WTC11 (cell line): ENCODE results near the gene FFAR1. TPM values are rescaled to one million over a fixed set of nuclear protein-coding genes. Genes with fewer than 3 reads are reported as not detected.

Experiments used
- ATAC-seq: fragments of 200-7000 bp; cut with Tn5 transposase; 2 replicates; pipeline ENCODE4 v1.10.0; 2021; ENCODE audit warnings: mild to moderate bottlenecking, moderate library complexity
- CTCF ChIA-PET: fragments of 300-600 bp; sonication (Branson Sonifier 250); formaldehyde crosslinking; loops from one replicate; lab custom pipeline; 2021; ENCODE audit warnings: antibody characterized with exemption; lab: Charles Lee
- POLR2A ChIA-PET: fragments of 350-600 bp; sonication (Branson Sonifier 250); formaldehyde crosslinking; loops from one replicate; lab custom pipeline; 2021; ENCODE audit warnings: antibody characterized with exemption; lab: Charles Lee
- DNase-seq: peaks from one replicate; pipeline ENCODE4 v3.0.0; 2021; ENCODE audit warnings: low spot score
- H3K27ac Mint-ChIP-seq: 2 replicates; pipeline ENCODE4 v1.8.0; 2021; ENCODE audit warnings: mixed read lengths
- H3K27me3 Mint-ChIP-seq: 2 replicates; pipeline ENCODE4 v1.8.0; 2021; ENCODE audit warnings: low read depth, mild to moderate bottlenecking, moderate library complexity, mixed read lengths
- H3K36me3 Mint-ChIP-seq: 2 replicates; pipeline ENCODE4 v1.8.0; 2021; ENCODE audit warnings: mixed read lengths
- H3K4me1 Mint-ChIP-seq: 2 replicates; pipeline ENCODE4 v1.8.0; 2022; ENCODE audit warnings: mixed read lengths
- H3K4me3 Mint-ChIP-seq: 2 replicates; pipeline ENCODE4 v1.8.0; 2021; ENCODE audit warnings: mild to moderate bottlenecking, moderate library complexity, mixed read lengths
- H3K9me3 Mint-ChIP-seq: 2 replicates; pipeline ENCODE4 v1.8.0; 2021; ENCODE audit warnings: mixed read lengths
- ATF1 ChIP-seq: sonication (generic); formaldehyde crosslinking; IDR thresholded peaks from 2 replicates; pipeline ENCODE4 v1.8.1; 2023; ENCODE audit warnings: mild to moderate bottlenecking, moderate library complexity, missing genetic modification reagents
- ATF2 ChIP-seq: sonication (generic); formaldehyde crosslinking; IDR thresholded peaks from 2 replicates; pipeline ENCODE4 v1.8.1; 2022; ENCODE audit warnings: low read depth, missing genetic modification reagents, borderline replicate concordance
- CREB1 ChIP-seq: sonication (generic); formaldehyde crosslinking; IDR thresholded peaks from 2 replicates; pipeline ENCODE4 v1.8.0; 2023; ENCODE audit warnings: mild to moderate bottlenecking, missing genetic modification reagents
- E2F1 ChIP-seq: sonication (generic); formaldehyde crosslinking; IDR thresholded peaks from 2 replicates; pipeline ENCODE4 v1.8.0; 2022; ENCODE audit warnings: mild to moderate bottlenecking, missing genetic modification reagents
- ELF4 ChIP-seq: sonication (generic); formaldehyde crosslinking; IDR thresholded peaks from 2 replicates; pipeline ENCODE4 v1.8.1; 2022; ENCODE audit warnings: low read depth, mild to moderate bottlenecking, moderate library complexity, missing genetic modification reagents
- IRF1 ChIP-seq: sonication (generic); formaldehyde crosslinking; IDR thresholded peaks from 2 replicates; pipeline ENCODE4 v1.8.0; 2023; ENCODE audit warnings: missing genetic modification reagents
- IRF2 ChIP-seq: sonication (generic); formaldehyde crosslinking; IDR thresholded peaks from 2 replicates; pipeline ENCODE4 v1.8.0; 2022; ENCODE audit warnings: low read depth, missing genetic modification reagents, borderline replicate concordance
- MXD4 ChIP-seq: fragments of 250-450 bp; sonication (Bioruptor Pico); IDR thresholded peaks from 2 replicates; pipeline ENCODE4 v1.8.0; 2021; ENCODE audit warnings: mild to moderate bottlenecking, moderate library complexity, borderline replicate concordance
- MYBL2 ChIP-seq: sonication (generic); formaldehyde crosslinking; IDR thresholded peaks from 2 replicates; pipeline ENCODE4 v1.8.1; 2023; ENCODE audit warnings: mild to moderate bottlenecking, moderate library complexity, missing genetic modification reagents
- NFATC4 ChIP-seq: fragments of 250-450 bp; sonication (Bioruptor Pico); IDR thresholded peaks from 2 replicates; pipeline ENCODE4 v1.9.0; 2021; ENCODE audit warnings: mild to moderate bottlenecking
- NFYB ChIP-seq: sonication (generic); formaldehyde crosslinking; conservative IDR thresholded peaks from 2 replicates; pipeline ENCODE4 v1.8.0; 2022; ENCODE audit warnings: low read depth, missing genetic modification reagents
- RORB ChIP-seq: fragments of 250-450 bp; sonication (Bioruptor Pico); IDR thresholded peaks from 2 replicates; pipeline ENCODE4 v1.9.0; 2021; ENCODE audit warnings: mild to moderate bottlenecking
- SMAD4 ChIP-seq: sonication (generic); formaldehyde crosslinking; IDR thresholded peaks from 2 replicates; pipeline ENCODE4 v1.8.0; 2022; ENCODE audit warnings: mild to moderate bottlenecking, missing genetic modification reagents
- SP1 ChIP-seq: sonication (generic); formaldehyde crosslinking; conservative IDR thresholded peaks from 2 replicates; pipeline ENCODE4 v1.8.1; 2022; ENCODE audit warnings: missing genetic modification reagents
- TEAD4 ChIP-seq: sonication (generic); formaldehyde crosslinking; IDR thresholded peaks from 2 replicates; pipeline ENCODE4 v1.8.0; 2022; ENCODE audit warnings: mild to moderate bottlenecking, missing genetic modification reagents
- ZNF219 ChIP-seq: sonication (generic); formaldehyde crosslinking; IDR thresholded peaks from 2 replicates; pipeline ENCODE4 v1.8.0; 2023; ENCODE audit warnings: missing genetic modification reagents, mild to moderate bottlenecking, borderline replicate concordance
- ZNF263 ChIP-seq: sonication (generic); formaldehyde crosslinking; IDR thresholded peaks from 2 replicates; pipeline ENCODE4 v1.8.1; 2022; ENCODE audit warnings: low read depth, mild to moderate bottlenecking, moderate library complexity, missing genetic modification reagents
- ZNF281 ChIP-seq: sonication (generic); formaldehyde crosslinking; IDR thresholded peaks from 2 replicates; pipeline ENCODE4 v1.8.0; 2023; ENCODE audit warnings: mild to moderate bottlenecking, missing genetic modification reagents
- ZNF317 ChIP-seq: sonication (generic); formaldehyde crosslinking; IDR thresholded peaks from 2 replicates; pipeline ENCODE4 v1.8.1; 2023; ENCODE audit warnings: low read depth, mild to moderate bottlenecking, moderate library complexity, missing genetic modification reagents, borderline replicate concordance
- ZNF416 ChIP-seq: fragments of 250-450 bp; sonication (Bioruptor Pico); IDR thresholded peaks from 2 replicates; pipeline ENCODE4 v1.9.0; 2021; ENCODE audit warnings: mild to moderate bottlenecking, inconsistent platforms
- ZNF423 ChIP-seq: fragments of 250-450 bp; sonication (Bioruptor Pico); IDR thresholded peaks from 2 replicates; pipeline ENCODE4 v2.1.2; 2022; ENCODE audit warnings: mild to moderate bottlenecking, moderate library complexity
- total RNA-seq: library from RNA; stranded (reverse); gene quantifications from 3 replicates; pipeline ENCODE4 v1.2.3, GENCODE V29; 2021
- TF ChIP-seq, protein P1 (sequence below): sonication (generic); formaldehyde crosslinking; IDR thresholded peaks from 2 replicates; pipeline ENCODE4 v1.8.1; 2023; ENCODE audit warnings: mild to moderate bottlenecking, missing genetic modification reagents
- TF ChIP-seq, protein P2 (sequence below): sonication (generic); formaldehyde crosslinking; IDR thresholded peaks from 2 replicates; pipeline ENCODE4 v1.8.1; 2023; ENCODE audit warnings: mild to moderate bottlenecking, missing genetic modification reagents
- TF ChIP-seq, protein P3 (sequence below): fragments of 250-450 bp; sonication (Bioruptor Pico); IDR thresholded peaks from 2 replicates; pipeline ENCODE4 v1.9.0; 2021; ENCODE audit warnings: mild to moderate bottlenecking
- TF ChIP-seq, protein P4 (sequence below): fragments of 250-450 bp; sonication (Bioruptor Pico); IDR thresholded peaks from 2 replicates; pipeline ENCODE4 v2.1.2; 2022; ENCODE audit warnings: mild to moderate bottlenecking, moderate library complexity

FFAR1 gene
- total RNA-seq, 1 experiment from 2014 or later = 0.07 TPM

DNA sequence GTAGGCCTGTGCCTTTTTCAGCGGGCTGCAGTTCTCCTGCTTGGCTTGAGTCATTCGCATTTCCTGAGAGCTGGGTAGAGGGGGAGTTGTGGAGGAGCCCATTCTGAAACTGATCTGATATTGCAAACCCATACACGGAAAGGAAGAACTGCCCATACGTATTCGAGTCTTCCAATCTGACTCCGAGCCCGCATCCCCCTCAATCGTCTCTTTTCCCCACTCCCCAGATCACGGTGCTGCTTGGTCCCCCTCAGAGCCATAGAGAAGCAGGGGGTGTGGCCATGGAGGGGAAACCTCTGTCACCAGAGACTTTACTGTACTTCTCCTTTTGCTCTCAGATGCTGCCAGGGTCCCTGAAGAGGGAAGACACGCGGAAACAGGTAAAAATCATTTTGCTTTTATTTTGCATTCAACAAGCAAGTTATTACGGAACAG lies 18.8 kb upstream of the FFAR1 start, which contains the start of gene CD22:
CD22 (plus strand) TSS at position 337 of the 435 bp plus-strand sequence. CDS start 2,854 bp downstream, outside the sequence.
- H3K4me3 Mint-ChIP-seq = no peak within 1 kb of the TSS
- H3K9me3 Mint-ChIP-seq = no peaks in the 10 kb centered on the region
- H3K27ac Mint-ChIP-seq = no peak within 1 kb of the TSS
- ChIA-PET POLR2A (no interaction called here), CTCF (interaction anchor here (0.8 to 2.1 kb wide), 3 partner anchors 22 to 24 kb away, joined by 3 to 10 read pairs (median 4); no protein-coding TSS in a partner anchor)
- DNase-seq = no peak
- H3K4me1 Mint-ChIP-seq = peaks cover 13% of the 10 kb centered on the region
- no peaks in the 10 kb centered on the region; the same call in 1 of the 2 replicates for H3K27me3 Mint-ChIP-seq
- no peaks in the 10 kb centered on the region for H3K36me3 Mint-ChIP-seq
- TF ChIP-seq, protein P1, sequence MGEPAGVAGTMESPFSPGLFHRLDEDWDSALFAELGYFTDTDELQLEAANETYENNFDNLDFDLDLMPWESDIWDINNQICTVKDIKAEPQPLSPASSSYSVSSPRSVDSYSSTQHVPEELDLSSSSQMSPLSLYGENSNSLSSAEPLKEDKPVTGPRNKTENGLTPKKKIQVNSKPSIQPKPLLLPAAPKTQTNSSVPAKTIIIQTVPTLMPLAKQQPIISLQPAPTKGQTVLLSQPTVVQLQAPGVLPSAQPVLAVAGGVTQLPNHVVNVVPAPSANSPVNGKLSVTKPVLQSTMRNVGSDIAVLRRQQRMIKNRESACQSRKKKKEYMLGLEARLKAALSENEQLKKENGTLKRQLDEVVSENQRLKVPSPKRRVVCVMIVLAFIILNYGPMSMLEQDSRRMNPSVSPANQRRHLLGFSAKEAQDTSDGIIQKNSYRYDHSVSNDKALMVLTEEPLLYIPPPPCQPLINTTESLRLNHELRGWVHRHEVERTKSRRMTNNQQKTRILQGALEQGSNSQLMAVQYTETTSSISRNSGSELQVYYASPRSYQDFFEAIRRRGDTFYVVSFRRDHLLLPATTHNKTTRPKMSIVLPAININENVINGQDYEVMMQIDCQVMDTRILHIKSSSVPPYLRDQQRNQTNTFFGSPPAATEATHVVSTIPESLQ = no peak
- TF ChIP-seq, protein P2, sequence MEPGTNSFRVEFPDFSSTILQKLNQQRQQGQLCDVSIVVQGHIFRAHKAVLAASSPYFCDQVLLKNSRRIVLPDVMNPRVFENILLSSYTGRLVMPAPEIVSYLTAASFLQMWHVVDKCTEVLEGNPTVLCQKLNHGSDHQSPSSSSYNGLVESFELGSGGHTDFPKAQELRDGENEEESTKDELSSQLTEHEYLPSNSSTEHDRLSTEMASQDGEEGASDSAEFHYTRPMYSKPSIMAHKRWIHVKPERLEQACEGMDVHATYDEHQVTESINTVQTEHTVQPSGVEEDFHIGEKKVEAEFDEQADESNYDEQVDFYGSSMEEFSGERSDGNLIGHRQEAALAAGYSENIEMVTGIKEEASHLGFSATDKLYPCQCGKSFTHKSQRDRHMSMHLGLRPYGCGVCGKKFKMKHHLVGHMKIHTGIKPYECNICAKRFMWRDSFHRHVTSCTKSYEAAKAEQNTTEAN (CRISPR knock-in tag) = no peak
- TF ChIP-seq ELF4 (no peak), IRF2 (CRISPR knock-in tag) (no peak), IRF1 (CRISPR knock-in tag) (no peak), ZNF317 (no peak), MYBL2 (CRISPR knock-in tag) (no peak)
- ATAC-seq = no peak; the same call in 1 of the 2 replicates

- DNase-seq = no peak
- H3K27me3 Mint-ChIP-seq = no peaks in the 10 kb centered on the region; the same call in 1 of the 2 replicates
- ChIA-PET POLR2A (no interaction called here), CTCF (interaction anchor here (0.8 to 2.1 kb wide), 3 partner anchors 23 to 24 kb away, joined by 3 to 10 read pairs (median 4); no protein-coding TSS in a partner anchor)
- H3K27ac Mint-ChIP-seq = no peak overlapping the region
- no peak for ATAC-seq
- H3K9me3 Mint-ChIP-seq = no peaks in the 10 kb centered on the region
- H3K4me3 Mint-ChIP-seq = no peak overlapping the region
- no peaks in the 10 kb centered on the region for H3K36me3 Mint-ChIP-seq
- peaks cover 13% of the 10 kb centered on the region for H3K4me1 Mint-ChIP-seq
- TF ChIP-seq, protein P3, sequence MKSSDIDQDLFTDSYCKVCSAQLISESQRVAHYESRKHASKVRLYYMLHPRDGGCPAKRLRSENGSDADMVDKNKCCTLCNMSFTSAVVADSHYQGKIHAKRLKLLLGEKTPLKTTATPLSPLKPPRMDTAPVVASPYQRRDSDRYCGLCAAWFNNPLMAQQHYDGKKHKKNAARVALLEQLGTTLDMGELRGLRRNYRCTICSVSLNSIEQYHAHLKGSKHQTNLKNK (CRISPR knock-in tag) = no peak
- TF ChIP-seq CREB1 (CRISPR knock-in tag) (no peak), E2F1 (CRISPR knock-in tag) (no peak), MXD4 (no peak), SMAD4 (CRISPR knock-in tag) (no peak), SP1 (CRISPR knock-in tag) (no peak), ZNF281 (no peak), ZNF263 (CRISPR knock-in tag) (no peak), ZNF416 (CRISPR knock-in tag) (no peak), RORB (no peak), ATF2 (CRISPR knock-in tag) (no peak), TEAD4 (no peak), ZNF219 (CRISPR knock-in tag) (no peak), NFATC4 (CRISPR knock-in tag) (no peak), ZNF423 (no peak), ATF1 (no peak), NFYB (no peak)
- TF ChIP-seq, protein P4, sequence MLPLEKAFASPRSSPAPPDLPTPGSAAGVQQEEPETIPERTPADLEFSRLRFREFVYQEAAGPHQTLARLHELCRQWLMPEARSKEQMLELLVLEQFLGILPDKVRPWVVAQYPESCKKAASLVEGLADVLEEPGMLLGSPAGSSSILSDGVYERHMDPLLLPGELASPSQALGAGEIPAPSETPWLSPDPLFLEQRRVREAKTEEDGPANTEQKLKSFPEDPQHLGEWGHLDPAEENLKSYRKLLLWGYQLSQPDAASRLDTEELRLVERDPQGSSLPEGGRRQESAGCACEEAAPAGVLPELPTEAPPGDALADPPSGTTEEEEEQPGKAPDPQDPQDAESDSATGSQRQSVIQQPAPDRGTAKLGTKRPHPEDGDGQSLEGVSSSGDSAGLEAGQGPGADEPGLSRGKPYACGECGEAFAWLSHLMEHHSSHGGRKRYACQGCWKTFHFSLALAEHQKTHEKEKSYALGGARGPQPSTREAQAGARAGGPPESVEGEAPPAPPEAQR (CRISPR knock-in tag) = no peak
Observed at GRCh38 chr19:35329323-35329722, 18.4 kb upstream of the FFAR1 start.
